ENCODE data around the gene DSC1.
"Not testable (repeated sequence)": the region's sequence is repeated elsewhere in the genome, so short reads cannot be mapped to it uniquely, and the experiment has no call there.

Gene DSC1

GRCh38 chr18:31162825-31163435 is at the start of gene DSC1:
TSS of gene DSC1 (minus strand) at chr18:31162856. CDS start at chr18:31162594, 262 bp downstream.
- no peak for FAIRE-seq

GRCh38 chr18:31211047-31211446 is 48.4 kb upstream of the DSC1 start:
- FAIRE-seq = no peak

- no peak for FAIRE-seq
These were observed 46.4 kb upstream of the DSC1 start for GRCh38 chr18:31209041-31209440.

- FAIRE-seq = no peak
These were observed 44.7 kb upstream of the DSC1 start for GRCh38 chr18:31207391-31207790.

- no peak for FAIRE-seq
These were observed 44.2 kb upstream of the DSC1 start for GRCh38 chr18:31206787-31207381.

GRCh38 chr18:31206071-31206470 is 43.4 kb upstream of the DSC1 start:
- FAIRE-seq = no peak

- FAIRE-seq = no peak
These were observed 42.6 kb upstream of the DSC1 start for GRCh38 chr18:31205273-31205672.

GRCh38 chr18:31204833-31205232 is 42.2 kb upstream of the DSC1 start:
- no peak for FAIRE-seq

- no peak for FAIRE-seq
These were observed 41.5 kb upstream of the DSC1 start for GRCh38 chr18:31204166-31204565.

GRCh38 chr18:31203794-31204148 is 41.1 kb upstream of the DSC1 start:
- no peak for FAIRE-seq

GRCh38 chr18:31203096-31203793 is 40.6 kb upstream of the DSC1 start:
- FAIRE-seq = no peak

GRCh38 chr18:31199190-31199769 is 36.6 kb upstream of the DSC1 start:
- FAIRE-seq = no peak

GRCh38 chr18:31197676-31198075 is 35.0 kb upstream of the DSC1 start:
- no peak for FAIRE-seq

- no peak for FAIRE-seq
These were observed 32.4 kb upstream of the DSC1 start for GRCh38 chr18:31195063-31195462.

GRCh38 chr18:31192086-31192776 is 29.6 kb upstream of the DSC1 start:
- no peak for FAIRE-seq

GRCh38 chr18:31190919-31191318 is 28.3 kb upstream of the DSC1 start:
- no peak for FAIRE-seq

GRCh38 chr18:31189757-31190156 is 27.1 kb upstream of the DSC1 start:
- no peak for FAIRE-seq

- FAIRE-seq = no peak
These were observed 22.7 kb upstream of the DSC1 start for GRCh38 chr18:31185186-31185950.

GRCh38 chr18:31183302-31183701 is 20.6 kb upstream of the DSC1 start:
- FAIRE-seq = no peak

- FAIRE-seq = not testable (repeated sequence)
These were observed 14.7 kb upstream of the DSC1 start for GRCh38 chr18:31177369-31177768.

GRCh38 chr18:31176531-31176930 is 13.9 kb upstream of the DSC1 start:
- FAIRE-seq = no peak

- no peak for FAIRE-seq
These were observed 8.6 kb upstream of the DSC1 start for GRCh38 chr18:31171144-31171839.
